H1 (cell line): ENCODE results near the gene PTBP3. TPM values are rescaled to one million over a fixed set of nuclear protein-coding genes. Genes with fewer than 3 reads are reported as not detected.

Experiments
- CTCF ChIA-PET: fragments of 300-600 bp; sonication (Branson Sonifier 250); formaldehyde crosslinking; loops from one replicate; lab custom pipeline; 2021; ENCODE audit not compliant: partially characterized antibody; lab: Charles Lee
- POLR2A ChIA-PET: fragments of 300-600 bp; sonication (Branson Sonifier 250); formaldehyde crosslinking; loops from one replicate; lab custom pipeline; 2021; ENCODE audit warnings: inconsistent platforms; ENCODE audit not compliant: partially characterized antibody; lab: Charles Lee
- DNase-seq, 2 experiments: peaks; one replicate each; pipeline versions ENCODE4 v3.0.0 to v3.0.0-alpha.2; 2010 to 2022; ENCODE audit warnings: low spot score in 2 of 2, low read depth in 1 of 2, mixed read lengths in 1 of 2
- FAIRE-seq: peaks from 2 replicates; lab custom pipeline; 2011; peaks lifted over from hg19 to GRCh38; lab: Jason Lieb, UNC
- H2AFZ ChIP-seq: 2 replicates; pipeline ENCODE4 v1.8.1; 2012; ENCODE audit warnings: low read length, inconsistent platforms
- H2AK5ac ChIP-seq: 2 replicates; pipeline ENCODE4 v1.6.1; 2013; ENCODE audit warnings: low read depth, low read length
- H2BK120ac ChIP-seq: replicated peaks from 2 replicates; pipeline ENCODE3; 2013; ENCODE audit warnings: low read depth, low read length, inconsistent platforms
- H2BK12ac ChIP-seq: 2 replicates; pipeline ENCODE4 v1.6.1; 2013; ENCODE audit warnings: low read depth, low read length
- H2BK15ac ChIP-seq: 2 replicates; pipeline ENCODE4 v1.6.1; 2013; ENCODE audit warnings: low read length
- H2BK20ac ChIP-seq: 2 replicates; pipeline ENCODE4 v1.6.1; 2013; ENCODE audit warnings: low read length
- H2BK5ac ChIP-seq: 2 replicates; pipeline ENCODE4 v1.6.1; 2013; ENCODE audit warnings: low read depth, low read length
- H3K14ac ChIP-seq: 2 replicates; pipeline ENCODE4 v1.6.1; 2013; ENCODE audit warnings: inconsistent platforms; ENCODE audit not compliant: insufficient read length
- H3K18ac ChIP-seq: 2 replicates; pipeline ENCODE4 v1.6.1; 2013; ENCODE audit warnings: low read length; ENCODE audit errors: extremely low read depth
- H3K23ac ChIP-seq: 2 replicates; pipeline ENCODE4 v1.6.1; 2013; ENCODE audit warnings: inconsistent platforms; ENCODE audit not compliant: insufficient read length
- H3K23me2 ChIP-seq: 2 replicates; pipeline ENCODE4 v1.6.1; 2013; ENCODE audit warnings: low read depth, low read length
- H3K27ac ChIP-seq: 2 replicates; pipeline ENCODE4 v1.6.1; 2011; ENCODE audit warnings: low read depth, low read length, inconsistent platforms
- H3K27me3 ChIP-seq, 4 experiments: replicated peaks in 1 of 4; 1 replicate in 1 of 4; 2 replicates in 3 of 4; pipeline versions ENCODE4 v1.6.1 to v1.8.1; 2011 to 2013; ENCODE audit warnings: low read length in 3 of 4, mild to moderate bottlenecking in 3 of 4, inconsistent platforms in 2 of 4, mixed read lengths in 2 of 4, moderate library complexity in 1 of 4; ENCODE audit not compliant: control insufficient read depth in 3 of 4, insufficient read depth in 3 of 4; ENCODE audit errors: extremely low read depth in 1 of 4
- H3K36me3 ChIP-seq, 4 experiments: 2 replicates each; pipeline versions ENCODE4 v1.6.1 to v1.8.1; 2011 to 2013; ENCODE audit warnings: mild to moderate bottlenecking in 4 of 4, low read length in 3 of 4, moderate library complexity in 2 of 4, control low read depth in 1 of 4, inconsistent platforms in 1 of 4; ENCODE audit not compliant: insufficient read depth in 4 of 4, control insufficient read depth in 2 of 4
- H3K4ac ChIP-seq: replicated peaks from 2 replicates; pipeline ENCODE3; 2013; ENCODE audit warnings: low read length, low read depth, mixed read lengths, inconsistent platforms; ENCODE audit not compliant: insufficient read length
- H3K4me1 ChIP-seq, 4 experiments: replicated peaks in 1 of 4; 1 replicate in 1 of 4; 2 replicates in 3 of 4; pipeline versions ENCODE4 v1.6.1 to v1.8.1; 2011 to 2013; ENCODE audit warnings: low read length in 3 of 4, inconsistent platforms in 2 of 4, mixed read lengths in 1 of 4; ENCODE audit not compliant: insufficient read depth in 4 of 4, control insufficient read depth in 3 of 4
- H3K4me2 ChIP-seq, 2 experiments: 2 replicates each; pipeline versions ENCODE4 v1.6.1 to v1.8.1; 2011 to 2013; ENCODE audit warnings: low read depth in 2 of 2, low read length in 2 of 2, control low read depth in 1 of 2, inconsistent platforms in 1 of 2, mild to moderate bottlenecking in 1 of 2; ENCODE audit not compliant: insufficient read depth in 1 of 2
- H3K4me3 ChIP-seq, 4 experiments: fragments of 200-600, 300-600 bp in 1 of 4; sonication (generic), shearing (Covaris generic), sonication (Bioruptor Twin) in 1 of 4; 2 replicates each; pipeline versions ENCODE4 v1.5.1 to v1.8.1; 2011 to 2016; ENCODE audit warnings: low read length in 4 of 4, low read depth in 3 of 4, control low read depth in 2 of 4, inconsistent platforms in 2 of 4, mild to moderate bottlenecking in 2 of 4, mixed read lengths in 1 of 4, moderate library complexity in 1 of 4; ENCODE audit not compliant: insufficient read depth in 2 of 4; ENCODE audit errors: extremely low read depth in 1 of 4
- H3K56ac ChIP-seq: replicated peaks from 2 replicates; pipeline ENCODE3; 2013; ENCODE audit warnings: low read depth, mild to moderate bottlenecking, mixed read lengths, low read length, inconsistent platforms; ENCODE audit not compliant: insufficient read length
- H3K79me1 ChIP-seq: 2 replicates; pipeline ENCODE4 v1.6.1; 2013; ENCODE audit warnings: low read depth, low read length, control low read depth
- H3K79me2 ChIP-seq, 2 experiments: 2 replicates each; pipeline versions ENCODE4 v1.6.1 to v1.8.1; 2012 to 2013; ENCODE audit warnings: low read length in 2 of 2, mild to moderate bottlenecking in 2 of 2, inconsistent platforms in 1 of 2; ENCODE audit not compliant: insufficient read depth in 2 of 2, control insufficient read depth in 1 of 2
- H3K9ac ChIP-seq, 4 experiments: replicated peaks in 1 of 4; 1 replicate in 1 of 4; 2 replicates in 3 of 4; pipeline versions ENCODE4 v1.6.1 to v1.8.1; 2011 to 2013; ENCODE audit warnings: low read depth in 3 of 4, low read length in 3 of 4, control low read depth in 2 of 4, mild to moderate bottlenecking in 2 of 4, moderate library complexity in 2 of 4, inconsistent platforms in 1 of 4; ENCODE audit errors: extremely low read depth in 1 of 4
- H3K9me3 ChIP-seq, 2 experiments: 2 replicates each; pipeline versions ENCODE4 v1.6.1 to v1.8.1; 2012 to 2013; ENCODE audit warnings: mild to moderate bottlenecking in 2 of 2, moderate library complexity in 2 of 2, control low read depth in 1 of 2, inconsistent platforms in 1 of 2, low read depth in 1 of 2, low read length in 1 of 2, mixed read lengths in 1 of 2; ENCODE audit not compliant: insufficient read depth in 2 of 2
- H4K20me1 ChIP-seq, 2 experiments: replicated peaks in 1 of 2; 2 replicates each; pipeline versions ENCODE3 to v1.8.1; 2011 to 2013; ENCODE audit warnings: inconsistent platforms in 2 of 2, low read length in 2 of 2, mild to moderate bottlenecking in 1 of 2; ENCODE audit not compliant: insufficient read depth in 2 of 2, control insufficient read depth in 1 of 2
- H4K5ac ChIP-seq: 2 replicates; pipeline ENCODE4 v1.6.1; 2013; ENCODE audit warnings: low read length, low read depth, mixed read lengths, inconsistent platforms; ENCODE audit not compliant: insufficient read length
- H4K8ac ChIP-seq: 2 replicates; pipeline ENCODE4 v1.8.0; 2013; ENCODE audit warnings: mild to moderate bottlenecking, moderate library complexity, low read length, inconsistent platforms; ENCODE audit not compliant: insufficient read depth; ENCODE audit errors: extremely low read depth
- H4K91ac ChIP-seq: replicated peaks from 2 replicates; pipeline ENCODE3; 2013; ENCODE audit warnings: low read length, mixed read lengths, inconsistent platforms; ENCODE audit not compliant: insufficient read length
- BCL11A ChIP-seq, 2 experiments: IDR thresholded peaks; one replicate each; pipeline ENCODE4 v1.6.1; 2011; ENCODE audit warnings: low read depth in 2 of 2, low read length in 2 of 2, mild to moderate bottlenecking in 2 of 2
- CBX8 ChIP-seq: fragments of 300-800, 300-1000 bp; sonication (generic); IDR thresholded peaks from 2 replicates; pipeline ENCODE4 v1.7.1; 2016; ENCODE audit warnings: low read depth, low read length, borderline replicate concordance
- CEBPB ChIP-seq: IDR thresholded peaks from 2 replicates; pipeline ENCODE4 v1.6.1; 2012; ENCODE audit warnings: low read depth, low read length
- EP300 ChIP-seq, 2 experiments: IDR thresholded peaks; 1 replicate in 1 of 2; 2 replicates in 1 of 2; pipeline ENCODE4 v1.6.1; 2011 to 2012; ENCODE audit warnings: low read depth in 2 of 2, low read length in 2 of 2, mild to moderate bottlenecking in 2 of 2, borderline replicate concordance in 1 of 2, inconsistent platforms in 1 of 2, moderate library complexity in 1 of 2
- FOSL1 ChIP-seq: IDR thresholded peaks from 2 replicates; pipeline ENCODE4 v1.6.1; 2011; ENCODE audit warnings: mild to moderate bottlenecking, low read depth, low read length, moderate library complexity; ENCODE audit not compliant: insufficient read depth
- HDAC6 ChIP-seq: IDR thresholded peaks from one replicate; pipeline ENCODE4 v1.7.1; 2012; ENCODE audit warnings: low read depth, mild to moderate bottlenecking, inconsistent platforms, low read length, moderate library complexity
- MAFK ChIP-seq: IDR thresholded peaks from 2 replicates; pipeline ENCODE4 v1.6.1; 2012; ENCODE audit warnings: low read depth, mild to moderate bottlenecking, improper control_type of control experiment, low read length
- NANOG ChIP-seq: IDR thresholded peaks from 2 replicates; pipeline ENCODE4 v1.6.1; 2011; ENCODE audit warnings: low read length, low read depth, mild to moderate bottlenecking, inconsistent platforms; ENCODE audit not compliant: insufficient read depth, poor library complexity, severe bottlenecking
- RNF2 ChIP-seq: fragments of 200-900, 300-1000 bp; sonication (generic); IDR thresholded peaks from 2 replicates; pipeline ENCODE4 v1.7.1; 2016; ENCODE audit warnings: borderline replicate concordance, low read depth, mild to moderate bottlenecking, antibody characterized with exemption, low read length; ENCODE audit not compliant: poor library complexity, severe bottlenecking; ENCODE audit errors: missing control alignments
- SP1 ChIP-seq: IDR thresholded peaks from 2 replicates; pipeline ENCODE4 v1.6.1; 2011; ENCODE audit warnings: low read depth, low read length
- SUZ12 ChIP-seq: fragments of 200-600 bp; sonication (generic); IDR thresholded peaks from 2 replicates; pipeline ENCODE4 v1.6.1; 2012; ENCODE audit warnings: mild to moderate bottlenecking, inconsistent platforms, low read length, moderate library complexity, mixed read lengths
- TAF1 ChIP-seq: IDR thresholded peaks from 2 replicates; pipeline ENCODE4 v1.6.1; 2011; ENCODE audit warnings: mild to moderate bottlenecking, low read depth, low read length
- TAF7 ChIP-seq: optimal IDR thresholded peaks from 2 replicates; pipeline ENCODE3; 2011; ENCODE audit warnings: low read depth, mild to moderate bottlenecking, inconsistent platforms, low read length, moderate library complexity, borderline replicate concordance
- ZNF274 ChIP-seq: IDR thresholded peaks from 2 replicates; pipeline ENCODE4 v1.7.0; 2012; ENCODE audit warnings: low read length, borderline replicate concordance; ENCODE audit errors: extremely low read depth
- WGBS, 2 experiments: shearing (Covaris generic) in 1 of 2; methylation state at CpG; one replicate each; pipeline versions ENCODE4 v1.1.6 to v1.1.7; 2013 to 2015; ENCODE audit warnings: low lambda C conversion rate in 2 of 2, mixed read lengths in 2 of 2, inconsistent platforms in 1 of 2, low coverage in 1 of 2, missing lambda C conversion rate in 1 of 2; ENCODE audit not compliant: insufficient replicate concordance in 2 of 2, insufficient coverage in 1 of 2, insufficient read length in 1 of 2; ENCODE audit errors: extremely low coverage in 1 of 2, missing lambda C conversion rate in 1 of 2; 5-methylcytosine and 5-hydroxymethylcytosine counted together
- polyA plus RNA-seq, 7 experiments: library from polyadenylated mRNA; depleted of rRNA in 3 of 7; stranded (reverse) in 5 of 7; unstranded in 2 of 7; fragments of >200 nt in 5 of 7; fragments of 200-250 nt in 2 of 7; gene quantifications; 1 replicate in 5 of 7; 2 replicates in 1 of 7; 4 replicates in 1 of 7; pipeline versions ENCODE4 v1.2.1 to v1.2.3, GENCODE V29; 2011 to 2013; ENCODE audit warnings: missing spikeins in 2 of 7, mixed read lengths in 2 of 7
- total RNA-seq: library from RNA; stranded (reverse); fragmentation: NEBNext Ultra II Directional; extraction: Animal tissue kit (Norgen Biotek cat#: 25700); gene quantifications from 2 replicates; pipeline ENCODE4 v1.2.1, GENCODE V29; 2021

The PTBP3 gene
- total and polyA plus RNA-seq, 2 of the 8 experiments (the other 6 are each of a cell fraction or from before 2014, with no cell fraction given), result 51.0 to 124 TPM

DNA sequence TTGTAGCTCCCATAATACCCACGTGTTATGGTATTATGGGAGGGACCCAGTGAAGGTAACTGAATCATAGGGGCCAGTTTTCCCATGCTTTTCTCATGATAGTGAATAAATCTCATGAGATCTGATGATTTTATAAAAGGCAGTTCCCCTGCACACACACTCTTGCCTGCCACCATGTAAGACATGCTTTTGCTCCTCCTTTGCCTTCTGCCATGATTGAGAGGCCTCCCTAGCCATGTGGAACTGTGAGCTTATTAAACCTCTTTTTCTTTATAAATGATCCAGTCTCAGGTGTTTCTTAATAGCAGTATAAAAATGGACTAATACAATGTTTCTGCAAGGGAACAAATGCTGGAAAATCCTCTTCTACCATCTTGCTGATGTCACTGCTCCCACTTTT, 36.4 kb upstream of the PTBP3 start:
- no peaks in the 10 kb centered on the region for H4K20me1 ChIP-seq
- ChIA-PET CTCF (interaction anchor here (0.8 to 2.0 kb wide), 6 partner anchors 9 to 341 kb away, joined by 3 to 8 read pairs (median 3); partner anchors contain the start of gene HSDL2), POLR2A (interaction anchor here (0.5 kb wide), 1 partner anchor 33 kb away, joined by 3 read pairs; no protein-coding TSS in a partner anchor)
- DNase-seq (no peak), FAIRE-seq (no peak)
- no peak overlapping the region for H3K18ac ChIP-seq
- peaks cover 9 to 14% of the 10 kb centered on the region in 2 experiments; a peak in 3 of 4 replicates for H3K9me3 ChIP-seq
- H4K91ac ChIP-seq, result no peak overlapping the region
- H2BK15ac ChIP-seq, result no peak overlapping the region
- no peaks in the 10 kb centered on the region for H3K4me1 ChIP-seq
- no peaks in the 10 kb centered on the region for H3K79me1 ChIP-seq
- no peak overlapping the region for H3K4me2 ChIP-seq
- no peak overlapping the region for H4K8ac ChIP-seq
- H2BK20ac ChIP-seq, result no peak overlapping the region
- H3K23me2 ChIP-seq, result no peaks in the 10 kb centered on the region
- no peak overlapping the region for H3K4ac ChIP-seq
- no peak overlapping the region for H2BK120ac ChIP-seq
- H3K56ac ChIP-seq, result no peak overlapping the region
- H3K27me3 ChIP-seq, result no peaks in the 10 kb centered on the region
- no peak overlapping the region for H4K5ac ChIP-seq
- no peak overlapping the region for H3K4me3 ChIP-seq
- no peak overlapping the region for H2AK5ac ChIP-seq
- no peak overlapping the region for H3K27ac ChIP-seq
- H2BK12ac ChIP-seq, result no peak overlapping the region
- 89% methylated on average over 1 of the region's 1 CpG; no CpG with 5 or more reads in 1 of the 2 experiments for WGBS, 2 experiments
- H3K36me3 ChIP-seq, result 0 out of 8 replicates have a peak, but pooled peaks cover 0 to 3% (median 0%) of the 10 kb centered on the region in 4 experiments
- H3K14ac ChIP-seq, result no peak overlapping the region
- no peak overlapping the region for H2AFZ ChIP-seq
- H2BK5ac ChIP-seq, result no peak overlapping the region
- no peaks in the 10 kb centered on the region for H3K79me2 ChIP-seq
- H3K9ac ChIP-seq, result no peak overlapping the region
- H3K23ac ChIP-seq, result no peak overlapping the region
- TF ChIP-seq RNF2 (no peak), TAF1 (no peak), BCL11A (IDR thresholded peaks at IDR 0.05; ENCODE audit: low read depth in 2 of 2, low read length in 2 of 2) (no peak), CEBPB (no peak), CBX8 (no peak), SUZ12 (no peak), ZNF274 (no peak), SP1 (no peak), MAFK (no peak), TAF7 (no peak), FOSL1 (no peak), NANOG (no peak), HDAC6 (no peak), EP300 (IDR thresholded peaks at IDR 0.05; ENCODE audit: borderline replicate concordance in 1 of 2, low read depth in 2 of 2, low read length in 2 of 2) (no peak)
